H9 (cell line): Measurements from ENCODE around the gene SIAH2. TPM values are rescaled to one million over a fixed set of nuclear protein-coding genes. Genes with fewer than 3 reads are reported as not detected.

Experiments
- DNase-seq: peaks from one replicate; pipeline ENCODE4 v3.0.0-alpha.2; 2017
- H2AFZ ChIP-seq: one replicate; pipeline ENCODE4 v1.6.1; 2013; ENCODE audit warnings: mild to moderate bottlenecking, low read length, control low read depth, moderate library complexity
- H2AK5ac ChIP-seq: 2 replicates; pipeline ENCODE4 v1.6.1; 2013; ENCODE audit warnings: low read length, control low read depth, mixed read lengths; ENCODE audit not compliant: insufficient read length
- H2BK120ac ChIP-seq: one replicate; pipeline ENCODE4 v1.6.1; 2013; ENCODE audit warnings: low read depth, mild to moderate bottlenecking, low read length, control low read depth, inconsistent platforms; ENCODE audit not compliant: poor library complexity, severe bottlenecking
- H2BK12ac ChIP-seq: 2 replicates; pipeline ENCODE4 v1.6.1; 2013; ENCODE audit warnings: low read length, control low read depth, mixed read lengths, low read depth; ENCODE audit not compliant: insufficient read length
- H2BK15ac ChIP-seq: 2 replicates; pipeline ENCODE4 v1.6.1; 2013; ENCODE audit warnings: low read depth, low read length, control low read depth
- H2BK20ac ChIP-seq: one replicate; pipeline ENCODE4 v1.6.1; 2013; ENCODE audit warnings: low read depth, mild to moderate bottlenecking, low read length, control low read depth, inconsistent platforms; ENCODE audit not compliant: poor library complexity, severe bottlenecking
- H2BK5ac ChIP-seq: 2 replicates; pipeline ENCODE4 v1.6.1; 2013; ENCODE audit warnings: low read length, control low read depth, mixed read lengths; ENCODE audit not compliant: insufficient read length
- H3K14ac ChIP-seq: 2 replicates; pipeline ENCODE4 v1.6.1; 2013; ENCODE audit warnings: low read length, control low read depth; ENCODE audit not compliant: insufficient read depth
- H3K18ac ChIP-seq: 2 replicates; pipeline ENCODE4 v1.6.1; 2013; ENCODE audit warnings: low read depth, mild to moderate bottlenecking, mixed read lengths, low read length, control low read depth; ENCODE audit not compliant: insufficient read length
- H3K23ac ChIP-seq: 2 replicates; pipeline ENCODE4 v1.6.1; 2013; ENCODE audit warnings: low read length, control low read depth, mixed read lengths, low read depth; ENCODE audit not compliant: insufficient read length
- H3K23me2 ChIP-seq: 2 replicates; pipeline ENCODE4 v1.6.1; 2013; ENCODE audit warnings: low read depth, mild to moderate bottlenecking, mixed read lengths, low read length, control low read depth; ENCODE audit not compliant: insufficient read length, poor library complexity, severe bottlenecking
- H3K27ac ChIP-seq: 2 replicates; pipeline ENCODE4 v1.5.1; 2013; ENCODE audit warnings: low read length, control low read depth, mixed read lengths, low read depth; ENCODE audit not compliant: insufficient read length
- H3K27me3 ChIP-seq: 2 replicates; pipeline ENCODE4 v1.6.1; 2013; ENCODE audit warnings: low read length, control low read depth, inconsistent platforms; ENCODE audit not compliant: insufficient read depth
- H3K4ac ChIP-seq: 2 replicates; pipeline ENCODE4 v1.6.1; 2013; ENCODE audit warnings: low read depth, mild to moderate bottlenecking, control low read depth, inconsistent platforms, low read length, moderate library complexity
- H3K4me1 ChIP-seq: 2 replicates; pipeline ENCODE4 v1.6.1; 2013; ENCODE audit warnings: low read length, control low read depth, inconsistent platforms; ENCODE audit not compliant: insufficient read depth
- H3K4me2 ChIP-seq: 2 replicates; pipeline ENCODE4 v1.6.1; 2013; ENCODE audit warnings: low read length, control low read depth, mixed read lengths; ENCODE audit not compliant: insufficient read length, insufficient read depth
- H3K56ac ChIP-seq: 2 replicates; pipeline ENCODE4 v1.6.1; 2013; ENCODE audit warnings: low read depth, mild to moderate bottlenecking, mixed read lengths, low read length, control low read depth; ENCODE audit not compliant: insufficient read length
- H3K79me1 ChIP-seq: 2 replicates; pipeline ENCODE4 v1.6.1; 2013; ENCODE audit warnings: low read depth, mild to moderate bottlenecking, moderate library complexity, low read length, control low read depth, inconsistent platforms; ENCODE audit not compliant: insufficient read depth, poor library complexity, severe bottlenecking
- H3K79me2 ChIP-seq: 2 replicates; pipeline ENCODE4 v1.6.1; 2013; ENCODE audit warnings: low read length, control low read depth, inconsistent platforms; ENCODE audit not compliant: insufficient read depth
- H3K9ac ChIP-seq: 2 replicates; pipeline ENCODE4 v1.6.1; 2013; ENCODE audit warnings: low read length, control low read depth, mixed read lengths; ENCODE audit not compliant: insufficient read length; ENCODE audit errors: extremely low read depth
- H3K9me3 ChIP-seq: one replicate; pipeline ENCODE4 v1.6.1; 2013; ENCODE audit warnings: low read depth, low read length, inconsistent platforms; ENCODE audit not compliant: control insufficient read depth
- H3T11ph ChIP-seq: one replicate; pipeline ENCODE4 v1.6.1; 2013; ENCODE audit warnings: mild to moderate bottlenecking, low read length, control low read depth, inconsistent platforms
- H4K20me1 ChIP-seq: one replicate; pipeline ENCODE4 v1.6.1; 2013; ENCODE audit not compliant: control insufficient read depth, insufficient read length, insufficient read depth
- H4K5ac ChIP-seq: 2 replicates; pipeline ENCODE4 v1.6.1; 2013; ENCODE audit warnings: low read depth, mild to moderate bottlenecking, mixed read lengths, low read length, control low read depth; ENCODE audit not compliant: insufficient read length
- H4K8ac ChIP-seq: replicated peaks from 2 replicates; pipeline ENCODE4 v1.6.1; 2013; ENCODE audit warnings: low read length, control low read depth, mixed read lengths, low read depth; ENCODE audit not compliant: insufficient read length
- H4K91ac ChIP-seq: 2 replicates; pipeline ENCODE4 v1.6.1; 2013; ENCODE audit warnings: low read depth, mild to moderate bottlenecking, moderate library complexity, mixed read lengths, low read length, control low read depth; ENCODE audit not compliant: insufficient read length
- H3K27ac Mint-ChIP-seq, 3 experiments: 2 replicates in 2 of 3; 3 replicates in 1 of 3; pipeline ENCODE4 v1.8.0; 2020 to 2021; ENCODE audit warnings: mixed read lengths in 3 of 3, mild to moderate bottlenecking in 1 of 3, moderate library complexity in 1 of 3
- H3K27me3 Mint-ChIP-seq: 2 replicates; pipeline ENCODE4 v1.8.0; 2021; ENCODE audit warnings: low read depth, mild to moderate bottlenecking, moderate library complexity, mixed read lengths
- H3K36me3 Mint-ChIP-seq, 3 experiments: 2 replicates in 2 of 3; 3 replicates in 1 of 3; pipeline ENCODE4 v1.8.0; 2020 to 2021; ENCODE audit warnings: low read depth in 3 of 3, mixed read lengths in 3 of 3; ENCODE audit not compliant: insufficient read depth in 1 of 3
- H3K4me1 Mint-ChIP-seq, 2 experiments: 2 replicates each; pipeline ENCODE4 v1.8.0; 2020; ENCODE audit warnings: mixed read lengths in 2 of 2
- H3K4me3 Mint-ChIP-seq, 2 experiments: 2 replicates in 1 of 2; 3 replicates in 1 of 2; pipeline ENCODE4 v1.8.0; 2020 to 2021; ENCODE audit warnings: mild to moderate bottlenecking in 2 of 2, mixed read lengths in 2 of 2, moderate library complexity in 1 of 2
- H3K9me3 Mint-ChIP-seq, 2 experiments: 2 replicates in 1 of 2; 3 replicates in 1 of 2; pipeline ENCODE4 v1.8.0; 2020; ENCODE audit warnings: mild to moderate bottlenecking in 2 of 2, mixed read lengths in 2 of 2, moderate library complexity in 1 of 2
- WGBS: extraction: QIAGEN DNeasy Blood & Tissue Kit; methylation state at CpG from one replicate; pipeline ENCODE4 v1.1.7; 2013; ENCODE audit warnings: missing lambda C conversion rate, low lambda C conversion rate, mixed read lengths; ENCODE audit not compliant: insufficient read length; ENCODE audit errors: extremely low coverage; 5-methylcytosine and 5-hydroxymethylcytosine counted together
- total RNA-seq: library from RNA; stranded (reverse); gene quantifications from 2 replicates; pipeline ENCODE4 v1.2.1, GENCODE V29; 2021
- TF ChIP-seq, protein P1 (sequence below): fragments of 200-600 bp; sonication (generic); conservative IDR thresholded peaks from 3 replicates; pipeline ENCODE4 v1.8.0; 2021; ENCODE audit warnings: antibody characterized with exemption, mild to moderate bottlenecking

Gene SIAH2
- total RNA-seq, 1 experiment from 2014 or later: 17.4 TPM

DNA sequence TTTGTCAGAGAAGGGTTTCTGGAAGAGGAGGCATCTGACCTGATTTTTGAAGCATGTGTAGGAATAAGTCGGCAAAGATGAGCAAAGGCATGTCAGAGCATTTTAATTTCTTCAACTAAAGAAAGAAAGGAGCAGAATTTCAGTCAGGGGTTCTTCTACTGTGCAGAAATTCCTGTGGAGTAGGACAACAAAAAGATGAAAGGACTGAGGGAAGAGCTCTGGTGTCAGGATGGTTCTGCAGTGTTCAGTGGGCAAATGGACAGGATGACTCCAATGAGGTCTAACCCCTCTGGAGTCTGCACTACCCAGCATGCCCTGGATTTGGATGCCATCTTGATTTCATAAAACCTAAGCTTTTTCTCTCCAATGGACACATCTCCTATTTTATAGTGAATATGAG is 47.7 kb upstream of the SIAH2 start:
- no peaks in the 10 kb centered on the region; the same call in 1 of the 2 replicates for H3K27me3 Mint-ChIP-seq
- no peak for DNase-seq
- Histone ChIP-seq H2BK20ac (no peak overlapping the region), H2AK5ac (no peak overlapping the region), H3K27ac (no peak overlapping the region), H3K4me1 (no peaks in the 10 kb centered on the region; the same call in 1 of the 2 replicates), H3K23me2 (no peaks in the 10 kb centered on the region), H3K79me1 (no peaks in the 10 kb centered on the region), H3K9me3 (no peaks in the 10 kb centered on the region), H3K4ac (no peak overlapping the region), H2AFZ (no peak overlapping the region), H3K4me2 (no peak overlapping the region), H2BK12ac (no peak overlapping the region), H4K8ac (no peak overlapping the region), H3K23ac (no peak overlapping the region), H3T11ph (no peak overlapping the region), H4K20me1 (no peaks in the 10 kb centered on the region), H4K91ac (no peak overlapping the region), H3K14ac (no peak overlapping the region), H3K18ac (no peak overlapping the region), H3K9ac (no peak overlapping the region), H3K79me2 (no peaks in the 10 kb centered on the region), H3K56ac (no peak overlapping the region), H2BK5ac (no peak overlapping the region), H2BK120ac (no peak overlapping the region), H3K27me3 (no peaks in the 10 kb centered on the region; the same call in 1 of the 2 replicates), H2BK15ac (no peak overlapping the region), H4K5ac (no peak overlapping the region)
- H3K4me3 Mint-ChIP-seq: no peak overlapping the region
- no CpG with 5 or more reads among the region's 1 CpG for WGBS
- H3K9me3 Mint-ChIP-seq: no peaks in the 10 kb centered on the region
- peaks cover 2 to 9% (median 5%) of the 10 kb centered on the region in 3 experiments; a peak in 5 of 7 replicates for H3K36me3 Mint-ChIP-seq
- peaks cover 37 to 48% of the 10 kb centered on the region in 2 experiments for H3K4me1 Mint-ChIP-seq
- no peak overlapping the region for H3K27ac Mint-ChIP-seq
- TF ChIP-seq, protein P1, sequence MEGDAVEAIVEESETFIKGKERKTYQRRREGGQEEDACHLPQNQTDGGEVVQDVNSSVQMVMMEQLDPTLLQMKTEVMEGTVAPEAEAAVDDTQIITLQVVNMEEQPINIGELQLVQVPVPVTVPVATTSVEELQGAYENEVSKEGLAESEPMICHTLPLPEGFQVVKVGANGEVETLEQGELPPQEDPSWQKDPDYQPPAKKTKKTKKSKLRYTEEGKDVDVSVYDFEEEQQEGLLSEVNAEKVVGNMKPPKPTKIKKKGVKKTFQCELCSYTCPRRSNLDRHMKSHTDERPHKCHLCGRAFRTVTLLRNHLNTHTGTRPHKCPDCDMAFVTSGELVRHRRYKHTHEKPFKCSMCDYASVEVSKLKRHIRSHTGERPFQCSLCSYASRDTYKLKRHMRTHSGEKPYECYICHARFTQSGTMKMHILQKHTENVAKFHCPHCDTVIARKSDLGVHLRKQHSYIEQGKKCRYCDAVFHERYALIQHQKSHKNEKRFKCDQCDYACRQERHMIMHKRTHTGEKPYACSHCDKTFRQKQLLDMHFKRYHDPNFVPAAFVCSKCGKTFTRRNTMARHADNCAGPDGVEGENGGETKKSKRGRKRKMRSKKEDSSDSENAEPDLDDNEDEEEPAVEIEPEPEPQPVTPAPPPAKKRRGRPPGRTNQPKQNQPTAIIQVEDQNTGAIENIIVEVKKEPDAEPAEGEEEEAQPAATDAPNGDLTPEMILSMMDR: no peak
